H4 (cell line): ENCODE measurements around the gene TRIM36. TPM values are rescaled to one million over a fixed set of nuclear protein-coding genes. Genes with fewer than 3 reads are reported as not detected.

ENCODE experiments used
- total RNA-seq: library from RNA; depleted of rRNA; stranded (reverse); fragments of >200 nt; shearing (Covaris generic); gene quantifications from 2 replicates; pipeline ENCODE4 v1.2.3, GENCODE V29; 2014; rRNA removed

Gene TRIM36
- total RNA-seq, 1 experiment from 2014 or later = 7.5 TPM

Other genes starting within 250 kb of the TRIM36 start
- 10.8 and 13.6 TPM in 2 replicates for gene PGGT1B, start 93.0 kb upstream of the TRIM36 start, total RNA-seq
- 2.2 and 4.7 TPM in 2 replicates for gene CCDC112, start 126.7 kb upstream of the TRIM36 start, total RNA-seq